ENCODE data around the gene TDRD6.
"Not testable (repeated sequence)": the region's sequence is repeated elsewhere in the genome, so short reads cannot be mapped to it uniquely, and the experiment has no call there.

TDRD6 gene

DNA sequence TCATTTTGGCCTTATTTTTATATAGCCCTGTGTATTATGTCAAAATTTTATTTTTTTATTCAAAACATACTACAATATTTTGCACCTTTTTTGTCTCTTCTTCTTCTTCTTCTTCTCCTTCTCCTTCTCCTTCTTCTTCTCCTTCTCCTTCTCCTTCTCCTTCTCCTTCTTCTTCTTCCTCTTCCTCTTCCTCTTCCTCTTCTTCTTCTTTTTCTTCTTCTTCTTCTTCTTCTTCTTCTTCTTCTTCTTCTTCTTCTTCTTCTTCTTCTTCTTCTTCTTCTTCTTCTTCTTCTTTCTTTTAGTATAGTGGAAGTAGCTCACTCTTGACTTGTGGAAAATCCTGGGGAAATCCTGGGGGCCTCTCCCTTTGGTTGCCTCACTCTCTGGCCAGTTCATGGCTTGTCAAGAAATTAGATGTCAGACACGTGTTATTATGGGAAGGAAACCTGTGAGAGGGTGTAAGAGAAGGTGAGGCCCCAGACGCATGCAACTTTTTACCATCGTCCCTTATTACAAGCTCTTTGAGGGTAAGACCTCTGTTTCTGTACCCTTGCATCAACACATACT, 56.6 kb downstream of the TDRD6 start:
- not testable (repeated sequence) for DNase-seq

DNA sequence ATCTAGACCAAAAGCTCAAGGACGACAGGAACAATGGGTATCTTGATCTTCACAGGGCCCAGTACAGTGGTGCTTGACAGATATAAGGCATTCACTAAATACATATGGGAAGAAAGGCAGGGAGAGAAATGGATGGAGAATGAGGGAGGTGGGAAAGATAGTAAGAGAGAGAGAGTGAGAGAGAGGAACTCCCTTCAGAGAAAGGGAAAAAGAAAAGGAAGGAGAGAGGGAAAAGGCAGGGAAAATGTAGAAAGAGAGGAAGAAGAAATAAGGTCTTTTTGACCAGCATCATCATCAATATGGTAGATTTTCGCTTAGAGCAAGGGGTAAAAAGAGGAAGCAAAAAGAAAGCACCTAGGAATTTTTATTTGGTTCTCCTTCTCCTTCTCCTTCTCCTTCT, 58.3 kb downstream of the TDRD6 start:
- no peak for DNase-seq

DNA sequence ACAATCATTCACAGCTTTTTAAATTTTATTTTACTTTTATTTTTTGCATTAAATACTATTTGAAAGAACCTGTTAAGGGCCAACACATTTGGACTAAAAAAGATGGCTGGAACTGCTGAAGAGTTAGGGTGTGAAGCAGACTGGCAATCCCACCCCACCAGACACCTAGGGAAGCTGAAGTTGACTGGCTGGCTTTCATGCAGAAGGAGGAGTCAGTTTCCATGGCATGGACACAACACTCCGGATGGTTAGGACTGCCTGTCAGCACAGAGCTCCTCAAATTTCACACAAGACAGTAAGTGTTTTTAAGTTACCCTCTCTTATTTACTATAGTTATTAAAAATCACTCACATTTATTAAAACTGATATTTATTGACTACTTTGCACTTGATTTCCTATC, 59.0 kb downstream of the TDRD6 start, which contains the start of gene ANKRD66:
Gene ANKRD66 (plus strand): TSS at position 238 of the 400 bp plus-strand sequence. CDS start 5,016 bp downstream, outside the sequence.
- no peak for DNase-seq

DNA sequence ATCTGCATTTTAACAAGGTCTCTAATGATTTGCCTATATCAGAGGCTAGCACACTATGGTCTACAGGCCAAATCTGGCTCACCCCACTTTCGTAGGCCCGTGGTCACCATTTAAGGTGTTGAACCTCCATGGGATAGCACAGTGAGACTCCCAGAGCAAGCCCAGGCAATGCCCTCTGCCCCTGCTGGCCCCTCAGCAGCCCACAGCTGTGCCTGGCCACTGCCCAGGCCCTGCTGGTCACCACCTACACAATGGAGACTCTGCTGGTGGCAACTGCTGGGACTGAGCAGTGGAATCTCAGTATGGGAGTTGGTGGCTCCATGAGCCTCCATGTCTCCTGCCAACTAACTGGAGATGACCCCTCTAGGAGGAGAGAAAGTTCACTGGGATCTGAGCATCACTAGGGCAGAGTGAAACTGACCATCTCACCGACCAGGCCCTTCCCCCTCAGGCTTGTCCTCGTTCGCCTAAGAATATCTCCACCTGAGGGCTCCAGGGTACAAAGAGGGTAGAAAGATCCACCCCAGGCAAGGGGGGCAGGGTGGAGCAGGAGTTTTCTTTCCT, 61.3 kb downstream of the TDRD6 start:
- DNase-seq, result no peak

DNA sequence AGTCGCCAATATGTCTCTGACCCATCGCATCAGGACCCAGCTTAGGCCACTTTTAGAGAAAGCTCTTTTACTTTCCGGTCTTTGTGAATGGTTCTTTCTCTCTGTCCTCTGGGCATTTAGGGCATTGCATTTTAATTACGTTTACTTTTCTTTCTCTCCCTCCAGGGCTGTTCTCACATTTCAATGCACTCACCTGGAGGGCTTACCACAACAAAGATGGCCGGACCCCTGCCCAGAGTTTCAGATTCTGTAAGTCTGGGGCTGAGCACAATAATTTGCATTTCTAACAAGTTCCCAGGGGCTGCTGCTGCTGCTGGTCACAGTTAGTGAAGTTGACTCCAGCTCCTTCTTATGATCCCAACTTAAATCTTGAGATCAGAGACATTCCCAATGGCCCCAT, 62.0 kb downstream of the TDRD6 start:
- no peak for DNase-seq

DNA sequence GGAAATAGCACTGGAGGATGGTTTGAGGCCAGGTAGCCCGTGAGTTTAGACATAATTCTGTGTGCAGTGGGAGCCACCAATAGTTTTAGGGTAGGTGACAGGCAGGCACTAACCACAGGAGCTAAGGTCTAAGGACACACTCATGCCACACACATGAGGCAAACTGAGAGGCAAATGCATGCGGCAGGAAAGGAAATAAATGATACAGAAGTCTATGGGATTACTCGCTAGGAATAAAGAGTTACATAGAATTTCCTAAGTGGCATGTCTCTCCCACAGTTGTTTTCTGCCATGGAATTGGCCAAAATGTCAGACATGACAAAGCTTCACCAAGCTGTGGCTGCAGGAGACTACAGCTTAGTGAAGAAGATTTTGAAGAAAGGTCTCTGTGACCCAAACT, 64.0 kb downstream of the TDRD6 start:
- DNase-seq, result no peak

All from MV-4-11 (cell line).